GM21619 (cell line): Measurements from ENCODE around the gene C3.
"Not testable (repeated sequence)": the region's sequence is repeated elsewhere in the genome, so short reads cannot be mapped to it uniquely, and the experiment has no call there.

Experiments used
- ATAC-seq: cut with Tn5 transposase; IDR thresholded peaks from one replicate; pipeline ENCODE4 v1.9.1; 2021; ENCODE audit not compliant: unreplicated experiment

Gene C3

GRCh38 chr19:6720369-6721137 lies at the start of gene C3:
Gene C3, minus strand, starts transcription at chr19:6720650. Its CDS starts 61 bp downstream, at chr19:6720589.
- ATAC-seq: no peak

- ATAC-seq: no peak
Measured at GRCh38 chr19:6769006-6769619, 48.7 kb upstream of the C3 start.

GRCh38 chr19:6768236-6768785 lies 47.9 kb upstream of the C3 start:
- no peak for ATAC-seq

- ATAC-seq: peak; percentile 66
Measured at GRCh38 chr19:6767357-6768235, 47.1 kb upstream of the C3 start, which contains the start of gene SH2D3A. Gene SH2D3A, minus strand, starts transcription at chr19:6767435. Its CDS starts 3,687 bp downstream, at chr19:6763748.

GRCh38 chr19:6767081-6767356 lies 46.6 kb upstream of the C3 start:
- ATAC-seq: peak; percentile 18

- ATAC-seq: no peak
Measured at GRCh38 chr19:6766357-6767080, 46.1 kb upstream of the C3 start.

- no peak for ATAC-seq
Measured at GRCh38 chr19:6765738-6766356, 45.4 kb upstream of the C3 start.

GRCh38 chr19:6762253-6762797 lies 41.9 kb upstream of the C3 start:
- not testable (repeated sequence) for ATAC-seq

GRCh38 chr19:6761053-6761676 lies 40.7 kb upstream of the C3 start:
- ATAC-seq: no peak

- no peak for ATAC-seq
Measured at GRCh38 chr19:6760606-6761005, 40.2 kb upstream of the C3 start.

GRCh38 chr19:6754653-6755463 lies 34.4 kb upstream of the C3 start:
- no peak for ATAC-seq

GRCh38 chr19:6754136-6754535 lies 33.7 kb upstream of the C3 start:
- no peak for ATAC-seq

- peak; percentile 71 for ATAC-seq
Measured at GRCh38 chr19:6753178-6754031, 33.0 kb upstream of the C3 start.

- ATAC-seq: no peak
Measured at GRCh38 chr19:6752256-6753177, 32.1 kb upstream of the C3 start.

GRCh38 chr19:6751189-6751588 lies 30.7 kb upstream of the C3 start:
- ATAC-seq: no peak

GRCh38 chr19:6750062-6750461 lies 29.6 kb upstream of the C3 start:
- ATAC-seq: no peak

- not testable (repeated sequence) for ATAC-seq
Measured at GRCh38 chr19:6748543-6748942, 28.1 kb upstream of the C3 start.
